ENCODE measurements around the gene PAPOLB.
A peak's percentile ranks its signal among the peaks of the same experiment; 100 is the strongest.
"Not testable (repeated sequence)": the region's sequence is repeated elsewhere in the genome, so short reads cannot be mapped to it uniquely, and the experiment has no call there.

PAPOLB gene

DNA sequence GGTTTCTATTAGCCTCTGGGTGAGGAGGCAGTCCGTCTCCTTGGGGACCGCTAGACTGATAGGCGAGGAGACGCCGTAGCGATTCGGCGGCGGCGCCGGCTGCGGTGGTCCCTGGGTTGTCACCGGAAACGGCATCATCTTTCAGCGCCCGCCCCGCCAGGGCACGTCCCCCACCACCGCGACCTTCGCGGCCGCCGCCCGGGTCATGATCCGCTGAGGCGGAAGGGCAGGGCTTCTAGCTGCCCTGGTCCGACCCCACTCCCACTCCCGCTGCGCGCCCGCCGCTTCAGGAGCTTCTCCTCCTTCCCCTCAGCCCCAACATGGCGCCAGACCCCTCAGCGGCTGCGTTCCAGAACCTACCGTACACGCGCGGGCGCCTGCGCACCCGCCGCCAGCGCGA is at the start of gene PAPOLB:
PAPOLB (minus strand) TSS at position 358 of the 400 bp plus-strand sequence; CDS start at position 138, 220 bp downstream.
- DNase-seq (ENCODE audit: low read depth in 2 of 3, low spot score in 1 of 3), result no peak

DNA sequence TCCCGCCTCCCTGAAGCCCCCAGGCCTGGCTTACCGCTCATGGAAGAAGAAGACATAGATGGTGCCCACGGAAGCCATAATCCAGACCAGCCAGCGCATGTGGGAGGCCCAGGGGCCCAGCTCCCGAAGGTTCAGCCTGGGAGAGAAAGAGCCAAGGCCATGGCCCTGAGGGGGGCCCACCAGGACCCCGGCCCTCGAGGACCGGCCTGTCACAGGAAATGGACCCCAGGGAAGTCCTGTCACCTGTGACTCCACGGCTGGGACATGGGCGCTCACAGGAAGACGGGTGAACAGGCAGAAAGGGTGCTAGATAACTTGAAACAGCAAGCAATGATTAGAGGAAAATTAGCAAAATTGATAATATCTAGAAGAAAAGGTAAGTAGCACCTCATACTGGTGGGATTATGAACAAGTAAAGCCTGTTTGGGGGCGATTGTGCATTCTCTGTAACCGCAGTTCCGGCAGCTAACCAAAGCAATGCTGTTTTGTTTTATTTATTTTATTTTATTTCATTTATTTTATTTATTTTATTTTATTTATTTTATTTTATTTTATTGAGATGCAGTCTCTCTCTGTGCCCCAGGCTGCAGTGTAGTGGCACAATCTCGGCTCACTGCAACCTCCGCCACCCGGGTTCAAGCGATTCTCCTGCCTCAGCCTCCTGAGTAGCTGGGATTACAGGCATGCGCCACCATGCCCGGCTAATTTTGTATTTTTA is 49.4 kb upstream of the PAPOLB start:
- DNase-seq (ENCODE audit: low read depth in 2 of 3, low spot score in 1 of 3), result no peak

DNA sequence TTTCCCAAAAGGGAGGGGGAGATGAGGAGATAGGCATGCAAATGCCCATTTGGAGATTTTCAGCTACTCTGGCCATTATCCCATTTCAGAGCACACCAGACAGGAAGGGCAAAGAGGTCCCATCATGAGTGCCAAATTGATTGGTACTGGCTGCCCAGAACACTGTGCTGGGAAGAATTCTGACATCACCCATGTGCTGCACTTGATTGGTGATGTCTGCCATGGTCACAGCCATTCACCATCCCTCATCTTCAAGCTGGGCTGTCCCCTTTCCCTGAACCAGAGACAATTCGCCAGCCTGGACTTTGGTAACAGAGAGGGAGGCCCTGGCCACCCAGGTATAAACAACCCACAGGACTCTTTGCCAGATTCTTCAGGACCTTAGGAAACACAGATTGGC is 44.9 kb upstream of the PAPOLB start:
- DNase-seq (ENCODE audit: low read depth in 2 of 3, low spot score in 1 of 3), result no peak

DNA sequence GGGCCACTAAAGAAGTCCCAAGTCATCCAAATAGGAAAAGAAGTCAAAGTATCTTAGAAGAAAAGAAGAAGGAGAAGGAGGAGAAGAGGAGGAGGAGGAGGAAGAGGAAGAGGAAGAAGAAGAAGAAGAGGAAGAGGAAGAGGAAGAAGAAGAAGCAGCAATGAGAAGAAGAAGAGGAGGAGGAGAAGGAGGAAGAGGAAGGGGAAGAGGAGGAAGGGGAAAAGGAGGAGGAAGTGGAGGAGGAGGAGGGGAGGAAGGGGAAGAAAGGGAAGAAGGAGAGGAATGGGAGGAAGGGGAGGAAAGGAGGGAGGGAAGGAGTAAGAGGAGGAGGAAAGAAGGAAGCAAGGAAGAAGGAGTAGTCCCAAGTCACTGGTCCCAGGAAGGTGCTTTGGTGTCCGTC is 43.3 kb upstream of the PAPOLB start:
- DNase-seq (ENCODE audit: low read depth in 2 of 3, low spot score in 1 of 3), result no peak

DNA sequence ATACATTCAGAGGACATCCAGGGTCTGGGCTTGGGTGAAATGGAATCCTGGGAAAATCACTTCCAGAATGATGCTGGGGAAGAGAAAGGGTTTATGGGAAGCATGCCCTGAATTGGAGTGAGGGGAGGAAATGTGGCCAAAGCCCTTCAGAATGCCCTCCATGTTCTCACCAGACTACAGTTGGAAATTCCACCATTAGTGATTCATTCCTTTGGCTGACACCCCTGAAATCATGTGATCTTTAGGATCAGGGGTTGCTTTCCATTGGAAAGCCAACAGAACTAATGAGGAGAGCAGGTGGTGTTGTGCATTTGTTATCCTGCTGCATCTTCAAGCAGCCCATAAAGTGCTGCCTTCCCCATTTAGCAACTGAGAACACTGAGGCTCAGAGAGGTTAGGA is 42.5 kb upstream of the PAPOLB start:
- no peak for DNase-seq (ENCODE audit: low read depth in 2 of 3, low spot score in 1 of 3)

DNA sequence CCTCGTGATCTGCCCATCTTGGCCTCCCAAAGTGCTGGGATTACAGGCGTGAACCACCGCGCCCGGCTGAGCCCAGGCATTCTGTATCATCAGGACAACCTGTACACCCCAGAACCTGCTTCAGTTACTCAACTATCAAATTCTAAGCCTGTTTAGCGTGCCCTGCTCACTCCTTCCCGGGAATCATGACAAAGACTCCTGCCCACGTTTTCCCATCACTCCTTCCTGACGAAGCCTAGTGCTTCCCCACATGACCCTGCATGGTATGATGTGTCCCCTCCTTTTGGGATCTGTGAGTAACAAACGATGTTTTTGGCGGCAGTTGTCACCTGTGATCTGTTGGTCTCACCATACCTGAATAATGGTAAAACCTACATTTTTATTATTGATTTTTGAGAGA is 33.9 kb upstream of the PAPOLB start:
- no peak for DNase-seq (ENCODE audit: low read depth in 2 of 3, low spot score in 1 of 3)

DNA sequence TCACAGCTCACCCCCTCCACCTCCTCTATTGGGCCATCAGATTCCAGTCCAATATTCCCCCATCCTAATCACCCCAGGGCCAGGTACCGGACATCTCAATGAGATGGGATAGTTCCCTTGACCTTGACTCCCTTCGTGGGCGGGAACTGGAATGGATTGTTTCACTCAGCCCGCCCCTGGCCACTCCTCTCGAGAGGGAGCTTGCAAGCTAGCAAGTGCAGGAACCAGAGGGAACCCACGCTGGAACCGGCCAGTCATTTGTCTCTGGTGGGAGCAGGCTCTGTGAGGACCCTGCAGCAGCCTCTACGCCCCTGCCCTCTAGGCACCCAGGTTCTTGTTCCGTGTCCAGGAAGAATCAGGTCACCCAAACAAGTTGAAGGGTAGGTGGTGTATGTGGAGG is 32.7 kb upstream of the PAPOLB start:
- no peak for DNase-seq (ENCODE audit: low read depth in 2 of 3, low spot score in 1 of 3)

DNA sequence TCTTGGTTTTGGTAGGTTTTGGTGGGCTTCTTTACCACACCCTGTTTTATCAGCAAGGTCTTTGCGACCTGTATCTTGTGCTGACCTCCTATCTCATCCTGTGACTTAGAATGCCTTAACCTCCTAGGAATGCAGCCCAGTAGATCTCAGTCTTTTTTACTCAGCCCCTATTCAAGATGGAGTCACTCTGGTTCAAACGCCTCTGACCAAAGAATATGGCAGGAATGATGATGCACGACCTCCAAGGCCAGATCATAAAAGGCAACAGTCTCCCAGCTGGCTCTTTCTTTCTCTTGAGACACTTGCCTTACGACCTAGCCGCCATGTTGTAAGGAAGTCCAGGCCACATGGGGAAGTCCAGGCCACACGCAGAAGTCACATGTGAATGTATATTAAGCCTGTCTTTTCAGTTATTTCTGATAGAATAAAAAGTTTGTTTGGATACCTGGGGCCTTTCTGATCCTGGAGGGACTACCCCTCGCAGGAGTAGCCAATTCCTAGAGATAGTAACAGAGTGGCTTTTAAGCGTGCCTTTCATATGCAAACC is 32.2 kb upstream of the PAPOLB start:
- DNase-seq (ENCODE audit: low read depth in 2 of 3, low spot score in 1 of 3), result no peak

DNA sequence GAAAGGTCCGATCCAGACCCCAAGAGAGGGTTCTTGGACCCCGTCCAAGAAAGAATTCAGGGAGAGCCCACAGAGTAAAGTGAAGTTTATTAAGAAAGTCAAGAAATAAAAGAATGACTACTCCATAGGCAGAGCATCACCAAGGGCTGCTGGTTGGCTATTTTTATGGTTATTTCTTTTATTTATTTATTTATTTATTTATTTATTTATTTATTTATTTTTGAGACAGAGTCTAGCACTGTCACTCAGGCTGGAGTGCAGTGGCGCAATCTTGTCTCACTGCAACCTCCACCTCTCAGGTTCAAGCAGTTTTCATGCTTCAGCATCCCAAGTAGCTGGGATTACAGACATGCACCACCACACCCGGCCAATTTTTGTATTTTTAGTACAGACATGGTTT is 31.4 kb upstream of the PAPOLB start:
- DNase-seq (ENCODE audit: low read depth in 2 of 3, low spot score in 1 of 3), result not testable (repeated sequence)

DNA sequence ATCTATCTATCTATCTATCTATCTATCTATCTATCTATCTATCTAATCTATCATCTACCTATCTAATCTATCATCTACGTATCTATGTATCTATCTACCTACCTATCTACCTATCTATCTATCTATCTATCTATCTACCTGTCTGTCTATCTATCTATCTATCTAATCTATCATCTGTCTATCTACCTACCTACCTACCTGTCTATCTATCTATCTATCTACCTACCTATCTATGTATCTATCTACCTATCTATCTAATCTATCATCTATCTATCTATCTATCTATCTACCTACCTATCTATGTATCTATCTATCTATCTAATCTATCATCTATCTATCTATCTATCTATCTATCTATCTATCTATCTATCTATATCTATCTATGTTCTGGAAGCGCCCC is 29.7 kb upstream of the PAPOLB start:
- DNase-seq (ENCODE audit: low read depth in 2 of 3, low spot score in 1 of 3), result not testable (repeated sequence)

DNA sequence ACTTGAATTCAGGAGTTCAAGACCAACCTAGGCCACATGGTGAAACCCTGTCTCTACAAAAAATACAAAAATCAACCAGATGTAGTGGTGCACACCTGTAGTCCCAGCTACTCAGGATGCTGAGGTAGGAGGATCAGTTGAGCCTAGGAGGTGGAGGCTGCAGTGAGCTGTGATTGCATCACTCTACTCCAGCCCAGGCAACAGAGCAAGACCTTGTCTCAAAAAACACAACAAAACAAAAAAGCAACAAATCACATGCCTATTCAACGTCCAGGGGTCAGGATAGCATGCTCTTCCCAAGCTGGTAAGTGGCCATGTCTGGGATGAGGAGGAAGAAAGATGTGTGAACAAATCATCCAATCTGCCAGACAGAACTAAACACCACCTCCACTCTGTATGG is 27.9 kb upstream of the PAPOLB start:
- DNase-seq (ENCODE audit: low read depth in 2 of 3, low spot score in 1 of 3), result no peak

DNA sequence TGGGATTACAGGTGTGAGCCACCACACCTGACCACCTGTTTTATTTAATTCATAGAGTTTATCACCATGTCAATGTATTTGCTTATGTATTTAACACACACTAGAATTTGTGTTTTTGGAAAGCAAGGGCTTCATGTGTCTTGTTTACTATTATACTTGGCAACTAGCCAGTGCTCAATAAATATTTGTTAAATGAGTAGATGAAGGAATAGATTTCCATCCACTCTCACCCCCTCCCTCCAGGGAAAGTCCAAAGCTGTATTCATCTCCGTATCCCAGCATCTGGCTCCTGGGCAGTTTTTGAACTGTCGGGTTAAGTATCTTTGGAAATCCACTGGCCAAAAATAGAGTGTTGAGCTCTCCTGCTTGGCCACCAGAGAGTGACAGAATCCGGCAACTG is 26.3 kb upstream of the PAPOLB start:
- DNase-seq (ENCODE audit: low read depth in 2 of 3, low spot score in 1 of 3), result no peak

DNA sequence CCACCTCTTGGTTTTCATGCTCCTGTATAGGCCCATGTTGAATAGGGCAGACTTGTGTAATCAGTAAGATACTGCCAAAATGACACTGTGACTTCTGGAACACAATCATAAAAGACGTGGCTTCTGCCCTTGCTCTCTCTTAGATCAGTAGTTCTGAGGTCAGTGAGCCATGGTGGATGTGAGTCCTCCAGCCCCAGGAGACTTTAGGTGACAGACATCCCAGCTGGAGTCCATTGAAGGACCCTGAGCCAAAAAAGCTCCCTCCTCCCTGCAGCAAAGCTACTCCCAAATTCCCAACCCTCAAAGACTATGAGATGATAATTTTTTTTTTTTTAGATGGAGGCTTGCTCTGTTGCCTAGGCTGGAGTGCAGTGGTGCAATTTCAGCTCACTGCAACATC is 24.8 kb upstream of the PAPOLB start:
- no peak for DNase-seq (ENCODE audit: low read depth in 2 of 3, low spot score in 1 of 3)

DNA sequence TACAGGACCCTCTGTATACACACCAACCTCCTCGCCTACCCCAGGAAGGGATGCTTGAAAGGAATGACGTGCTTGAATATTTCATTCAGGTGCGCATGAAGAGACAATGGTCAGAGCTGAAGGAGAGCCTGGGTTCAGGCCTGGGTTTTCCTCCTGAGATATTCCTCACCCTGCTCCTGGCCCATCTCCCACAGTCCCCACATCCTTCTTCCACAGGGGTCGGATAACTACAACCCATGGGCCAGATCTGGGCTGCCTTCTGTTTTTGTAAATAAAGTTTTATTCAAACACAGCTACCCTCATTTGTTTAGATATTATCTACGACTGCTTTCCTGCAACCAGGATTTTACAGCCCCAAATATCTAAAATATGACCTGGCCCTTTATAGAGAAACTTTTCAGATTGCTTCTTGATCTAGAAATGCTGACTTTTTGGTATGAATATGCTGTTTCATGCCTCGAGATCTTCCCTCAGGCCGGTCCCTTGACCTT is 23.5 kb upstream of the PAPOLB start:
- DNase-seq (ENCODE audit: low read depth in 2 of 3, low spot score in 1 of 3), result no peak

DNA sequence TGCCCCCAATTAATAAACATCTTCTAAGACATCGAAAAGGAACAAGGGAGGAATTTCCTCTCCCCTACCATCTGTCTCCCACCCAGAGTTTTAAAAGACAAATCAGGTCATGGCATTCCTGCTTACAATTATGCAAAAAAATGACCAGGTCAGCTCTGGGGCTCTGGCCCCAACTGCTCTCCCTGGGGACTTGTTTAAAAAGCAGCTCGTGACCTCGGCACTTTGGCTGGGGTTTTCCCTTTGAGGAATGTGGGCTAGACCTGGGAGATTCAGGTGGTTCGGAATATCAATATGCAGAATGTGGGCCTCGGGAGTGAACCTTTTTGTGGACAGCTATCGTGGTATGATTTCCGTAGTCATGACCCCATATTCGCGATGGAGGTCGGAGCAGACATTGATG is 22.3 kb upstream of the PAPOLB start:
- DNase-seq (ENCODE audit: low read depth in 2 of 3, low spot score in 1 of 3), result no peak

DNA sequence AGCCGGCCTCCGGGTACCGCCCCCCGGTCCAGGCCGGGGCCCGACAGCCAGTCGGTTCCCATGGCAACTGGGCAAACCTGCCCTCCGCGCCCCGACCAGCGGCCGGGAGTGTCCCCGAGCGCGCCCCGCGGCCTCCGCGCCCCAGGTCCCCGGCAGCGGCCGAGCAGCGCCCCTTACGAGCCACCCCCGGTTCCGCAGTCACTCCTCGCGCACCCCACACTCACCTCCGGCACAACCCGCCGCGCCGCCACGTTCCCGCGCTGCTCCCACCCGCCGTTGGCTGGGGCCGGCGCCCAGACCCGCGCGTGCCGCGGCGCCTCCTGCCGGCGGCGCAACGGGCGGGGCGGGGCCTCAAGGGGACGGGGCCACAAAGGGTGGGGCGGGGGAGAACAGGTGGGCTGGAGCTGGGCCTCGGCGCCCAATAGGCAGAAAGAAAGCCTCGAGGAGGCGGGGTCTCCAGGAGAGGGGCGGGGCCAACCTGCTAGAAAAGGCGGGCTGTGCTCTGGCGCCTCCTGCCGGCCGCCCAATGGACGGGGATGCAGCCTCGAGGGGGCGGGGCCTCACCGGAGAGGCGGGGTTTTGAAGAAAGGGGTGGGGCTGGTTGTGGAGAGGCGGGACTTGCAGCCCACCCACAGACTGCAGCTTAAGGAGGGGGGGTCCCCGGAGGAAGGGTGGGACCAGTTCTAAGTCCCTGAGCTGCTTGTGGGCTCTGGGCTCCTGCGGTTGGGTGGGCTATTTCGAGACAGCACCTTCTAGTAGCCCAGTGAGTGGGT is 21.7 kb upstream of the PAPOLB start, which contains the start of gene RADIL:
RADIL (minus strand) TSS at position 345 of the 773 bp plus-strand sequence. CDS start 5,577 bp downstream, outside the sequence.
- peak; percentile 85 to 94 (median 92) for DNase-seq (ENCODE audit: low read depth in 2 of 3, low spot score in 1 of 3)

DNA sequence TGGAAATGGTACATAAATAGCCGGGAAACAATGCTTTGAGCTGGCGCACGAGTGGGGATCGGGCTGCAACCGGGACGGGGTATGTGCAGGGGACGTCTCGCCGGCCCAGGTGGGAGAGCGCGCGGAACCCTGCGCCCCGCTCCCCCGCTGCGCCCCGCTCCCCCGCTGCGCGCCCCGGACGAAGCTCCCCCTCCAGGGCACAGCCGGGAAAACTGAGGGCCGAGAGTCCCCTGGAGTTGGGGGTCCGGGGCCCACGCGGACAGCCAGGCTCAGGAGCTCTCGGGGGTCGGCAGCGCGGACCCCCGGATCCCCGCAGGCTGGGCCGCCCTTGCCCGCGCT is 21.2 kb upstream of the PAPOLB start:
- no peak for DNase-seq (ENCODE audit: low read depth in 2 of 3, low spot score in 1 of 3)

DNA sequence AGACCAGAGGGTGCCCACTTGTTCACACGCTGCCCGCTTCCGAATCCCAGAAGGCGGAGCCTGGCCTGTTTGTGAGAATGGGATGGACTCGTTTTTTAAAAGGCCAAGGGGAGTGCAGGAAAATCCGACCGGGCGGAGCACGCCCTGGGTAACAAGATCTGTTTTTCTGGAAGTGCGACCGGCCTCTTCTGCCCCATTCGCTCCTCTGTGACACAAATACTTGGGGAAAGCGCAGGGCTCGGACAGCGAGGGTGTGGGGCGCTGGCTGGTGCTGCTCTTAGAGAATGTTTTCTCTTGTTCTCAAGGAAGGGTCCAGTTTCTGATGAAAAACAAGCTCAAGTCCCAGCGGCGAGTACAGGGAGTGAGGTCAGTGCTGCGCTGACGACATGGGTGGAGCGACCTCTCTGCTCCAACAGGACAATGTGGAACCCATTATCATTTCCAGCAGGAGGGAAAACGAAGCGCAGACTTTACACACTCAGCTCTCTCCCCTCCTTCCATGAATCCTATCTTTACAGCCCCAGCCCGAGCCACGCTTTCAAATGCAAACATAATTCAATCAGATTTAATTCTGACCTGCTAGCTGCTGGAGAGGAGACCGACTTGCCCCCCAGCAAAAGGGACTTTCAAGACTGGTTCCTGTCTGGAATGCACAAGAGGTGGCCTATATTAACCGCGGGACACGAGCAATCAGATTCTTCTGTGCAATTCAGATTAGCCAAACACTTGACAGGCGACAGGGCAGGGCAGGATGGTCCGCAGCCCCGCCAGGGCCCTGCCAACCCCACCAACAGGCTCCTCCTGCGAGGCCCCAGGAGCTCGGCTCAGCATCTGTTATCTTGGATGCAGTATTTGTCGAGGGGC is 20.6 kb upstream of the PAPOLB start:
- no peak for DNase-seq (ENCODE audit: low read depth in 2 of 3, low spot score in 1 of 3)

DNA sequence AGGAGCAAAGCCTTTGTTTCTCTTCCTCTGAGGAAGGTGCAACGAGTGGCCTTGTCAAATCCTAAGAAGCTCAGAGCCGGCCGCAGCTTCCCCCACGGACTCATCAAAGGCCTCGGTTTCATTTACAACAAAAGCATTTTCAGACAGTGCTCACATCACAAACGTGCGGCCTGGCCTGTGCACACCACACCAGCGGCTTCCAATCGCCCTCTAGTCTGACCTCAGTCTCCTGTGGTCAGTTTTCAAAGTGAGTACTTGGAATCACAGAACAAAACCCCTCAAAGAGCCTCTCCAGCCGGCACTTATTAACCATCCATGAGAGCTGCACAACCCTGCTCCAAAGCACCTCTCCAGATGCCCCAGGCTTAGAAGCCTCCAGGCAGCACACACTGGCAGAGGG is 18.4 kb upstream of the PAPOLB start:
- DNase-seq (ENCODE audit: low read depth in 2 of 3, low spot score in 1 of 3), result no peak

DNA sequence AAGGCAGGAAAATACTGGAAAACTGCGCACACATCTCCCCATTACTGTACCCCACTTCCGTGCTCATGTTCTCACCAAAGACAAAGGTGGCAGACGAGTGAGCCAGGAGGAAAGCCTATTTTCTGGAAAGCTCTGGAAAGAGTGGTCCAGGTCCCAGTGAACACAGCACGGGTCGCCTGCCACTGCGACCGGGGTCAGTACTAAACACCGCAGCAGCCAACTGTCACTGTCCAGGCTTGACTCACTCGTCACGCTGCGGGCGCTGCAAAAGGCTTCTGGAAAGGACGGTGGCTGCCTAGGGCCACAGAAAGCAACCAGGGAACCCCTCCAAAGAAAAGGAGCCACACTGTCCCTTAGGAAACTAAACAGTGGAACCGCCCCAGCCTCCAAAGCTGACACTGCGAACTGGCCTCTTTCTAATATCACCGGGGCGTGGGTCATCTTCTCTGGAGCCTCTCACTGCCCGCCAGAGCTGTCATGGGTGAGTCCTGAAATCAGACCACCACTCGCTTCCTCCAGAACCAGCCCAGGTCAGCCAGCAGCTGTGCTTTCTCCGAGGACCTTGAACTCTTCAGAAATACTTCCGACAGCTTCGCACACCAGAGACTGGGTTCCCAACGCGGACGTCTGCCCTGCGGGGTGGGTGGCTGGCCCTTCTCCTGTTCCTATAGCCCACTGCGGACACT is 17.7 kb upstream of the PAPOLB start:
- DNase-seq (ENCODE audit: low read depth in 2 of 3, low spot score in 1 of 3), result no peak
